Measurements from ENCODE around the gene AFAP1L2. TPM values are rescaled to one million over a fixed set of nuclear protein-coding genes. Genes with fewer than 3 reads are reported as not detected.
"Not testable (repeated sequence)": the region's sequence is repeated elsewhere in the genome, so short reads cannot be mapped to it uniquely, and the experiment has no call there.

AFAP1L2 gene
- total RNA-seq, 2 donors from 2014 or later, result 16.1 to 34.1 TPM

DNA sequence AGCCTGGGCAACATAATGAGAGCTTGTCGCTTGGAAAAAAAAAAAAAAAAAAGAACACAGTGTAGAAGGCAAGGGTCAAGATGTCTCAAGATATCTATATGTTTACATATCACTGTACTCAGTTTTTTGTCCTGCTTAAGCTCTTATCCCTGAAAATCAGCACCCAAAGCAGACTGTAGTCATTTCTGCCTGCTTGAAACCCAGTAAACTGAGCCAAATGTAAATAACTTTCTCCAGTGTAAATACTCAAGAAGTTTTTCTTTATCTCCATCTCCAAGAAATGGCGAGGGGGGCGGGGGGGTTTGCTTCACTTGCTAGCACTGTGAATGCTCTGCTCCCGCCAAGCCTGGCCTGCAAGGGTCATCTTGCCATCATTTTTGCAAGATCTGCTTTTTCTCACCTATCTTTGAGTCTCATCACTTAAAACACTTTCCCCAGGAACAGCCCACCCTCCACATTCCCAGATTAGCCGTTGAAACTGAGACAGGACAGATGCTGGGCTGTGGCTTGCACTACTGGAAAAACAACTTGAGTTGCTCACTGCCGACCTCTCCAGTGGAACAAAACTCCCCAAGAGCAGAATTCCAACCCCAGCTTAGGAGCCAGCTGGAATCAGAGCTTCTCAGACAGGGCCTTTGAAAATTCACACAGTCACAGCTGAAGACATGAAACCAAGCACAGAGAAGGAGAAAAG lies 54.6 kb downstream of the AFAP1L2 start:
- no peaks in the 10 kb centered on the region for H3K9me3 ChIP-seq
- peaks cover 7% of the 10 kb centered on the region for H3K4me1 ChIP-seq (replicated peaks)
- no peaks in the 10 kb centered on the region for H3K27me3 ChIP-seq (replicated peaks; ENCODE audit: insufficient read depth)
- intact Hi-C loops (cut with DNase I), result no loop called here
- WGBS, result 23% methylated on average over 6 of the region's 6 CpGs
- no peak for DNase-seq (ENCODE audit: low spot score)
- H3K27ac ChIP-seq, result peak overlapping the region; percentile 36 to 37
- H3K36me3 ChIP-seq, result no peaks in the 10 kb centered on the region
- peak; percentile 37 for TF ChIP-seq POLR2AphosphoS5 (IDR thresholded peaks at IDR 0.05)
- TF ChIP-seq, protein P1, sequence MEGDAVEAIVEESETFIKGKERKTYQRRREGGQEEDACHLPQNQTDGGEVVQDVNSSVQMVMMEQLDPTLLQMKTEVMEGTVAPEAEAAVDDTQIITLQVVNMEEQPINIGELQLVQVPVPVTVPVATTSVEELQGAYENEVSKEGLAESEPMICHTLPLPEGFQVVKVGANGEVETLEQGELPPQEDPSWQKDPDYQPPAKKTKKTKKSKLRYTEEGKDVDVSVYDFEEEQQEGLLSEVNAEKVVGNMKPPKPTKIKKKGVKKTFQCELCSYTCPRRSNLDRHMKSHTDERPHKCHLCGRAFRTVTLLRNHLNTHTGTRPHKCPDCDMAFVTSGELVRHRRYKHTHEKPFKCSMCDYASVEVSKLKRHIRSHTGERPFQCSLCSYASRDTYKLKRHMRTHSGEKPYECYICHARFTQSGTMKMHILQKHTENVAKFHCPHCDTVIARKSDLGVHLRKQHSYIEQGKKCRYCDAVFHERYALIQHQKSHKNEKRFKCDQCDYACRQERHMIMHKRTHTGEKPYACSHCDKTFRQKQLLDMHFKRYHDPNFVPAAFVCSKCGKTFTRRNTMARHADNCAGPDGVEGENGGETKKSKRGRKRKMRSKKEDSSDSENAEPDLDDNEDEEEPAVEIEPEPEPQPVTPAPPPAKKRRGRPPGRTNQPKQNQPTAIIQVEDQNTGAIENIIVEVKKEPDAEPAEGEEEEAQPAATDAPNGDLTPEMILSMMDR (IDR thresholded peaks at IDR 0.05), result no peak
- TF ChIP-seq POLR2A (IDR thresholded peaks at IDR 0.05), result no peak
- no peak overlapping the region for H3K4me3 ChIP-seq

DNA sequence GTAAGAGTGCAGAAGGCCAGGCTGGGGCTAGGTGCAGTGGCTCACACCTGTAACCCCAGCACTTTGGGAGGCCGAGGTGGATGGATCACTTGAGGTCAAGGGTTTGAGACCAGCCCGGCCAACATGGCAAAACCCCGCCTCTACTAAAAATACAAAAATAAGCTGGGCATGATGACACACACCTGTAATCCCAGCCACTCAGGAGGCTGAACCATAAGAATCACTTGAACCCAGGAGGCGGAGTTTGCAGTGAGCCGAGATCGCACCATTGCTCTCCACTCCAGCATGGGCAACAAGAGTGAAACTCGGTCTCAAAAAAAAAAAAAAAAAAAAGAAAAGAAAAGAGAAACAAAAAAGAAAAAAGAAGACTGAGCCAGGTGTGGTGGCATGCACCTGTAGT lies 55.2 kb downstream of the AFAP1L2 start:
- intact Hi-C loops (cut with DNase I); H3K27ac ChIP-seq; H3K4me1 ChIP-seq (replicated peaks); H3K27me3 ChIP-seq (replicated peaks; ENCODE audit: insufficient read depth); DNase-seq (ENCODE audit: low spot score); H3K36me3 ChIP-seq; H3K9me3 ChIP-seq; H3K4me3 ChIP-seq: not testable (repeated sequence)
- WGBS, result 92% methylated on average over 7 of the region's 7 CpGs

DNA sequence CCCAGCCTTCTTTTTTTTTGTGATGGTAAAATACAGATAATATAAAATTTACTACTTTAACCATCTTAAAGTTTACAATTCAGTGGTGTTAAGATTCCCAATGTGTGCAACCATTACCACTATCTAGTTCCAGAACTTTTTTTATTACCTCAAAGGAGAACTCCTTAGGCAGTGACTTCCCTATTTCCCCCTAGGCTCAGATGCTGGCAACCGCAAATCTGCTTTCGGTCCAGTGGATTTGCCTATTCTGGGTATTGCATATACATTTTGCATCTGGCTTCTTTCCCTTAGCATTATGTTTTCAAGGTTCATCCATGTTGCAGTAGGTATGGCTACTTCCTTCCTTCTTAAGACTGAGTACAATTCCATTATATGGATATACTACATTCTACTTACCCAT lies 56.5 kb downstream of the AFAP1L2 start:
- no peak overlapping the region for H3K4me3 ChIP-seq
- no peak for DNase-seq (ENCODE audit: low spot score)
- no peak overlapping the region for H3K27ac ChIP-seq
- no peaks in the 10 kb centered on the region for H3K9me3 ChIP-seq
- TF ChIP-seq, protein P1 (IDR thresholded peaks at IDR 0.05), result no peak
- no peak for TF ChIP-seq POLR2A (IDR thresholded peaks at IDR 0.05)
- TF ChIP-seq POLR2AphosphoS5 (IDR thresholded peaks at IDR 0.05), result no peak
- intact Hi-C loops (cut with DNase I), result no loop called here
- no peaks in the 10 kb centered on the region for H3K27me3 ChIP-seq (replicated peaks; ENCODE audit: insufficient read depth)
- WGBS, result 91% methylated on average over 2 of the region's 2 CpGs
- no peaks in the 10 kb centered on the region for H3K36me3 ChIP-seq
- H3K4me1 ChIP-seq (replicated peaks), result peaks cover 10% of the 10 kb centered on the region

DNA sequence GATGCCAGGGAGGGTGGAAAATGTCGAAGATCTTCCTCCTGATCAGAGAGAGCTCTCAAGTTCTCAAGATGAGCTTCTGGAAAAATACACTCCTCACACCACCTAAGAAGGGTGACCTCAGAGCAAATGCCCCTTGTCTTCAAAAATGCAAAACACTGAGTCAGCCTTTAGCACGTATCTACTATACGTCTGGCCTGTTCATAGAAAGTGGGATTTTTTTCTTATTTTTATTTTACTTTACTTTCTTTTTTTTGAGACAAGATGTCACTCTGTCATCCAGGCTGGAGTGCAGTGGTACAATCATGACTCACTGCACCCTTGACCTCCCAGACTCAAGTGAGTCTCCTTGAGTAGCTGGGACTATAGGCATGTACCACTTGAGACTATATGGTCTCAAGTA lies 57.1 kb downstream of the AFAP1L2 start:
- DNase-seq (ENCODE audit: low spot score), result no peak
- intact Hi-C loops (cut with DNase I), result no loop called here
- TF ChIP-seq, protein P1 (IDR thresholded peaks at IDR 0.05), result no peak
- TF ChIP-seq POLR2AphosphoS5 (IDR thresholded peaks at IDR 0.05) (no peak), POLR2A (IDR thresholded peaks at IDR 0.05) (no peak)
- Histone ChIP-seq H3K9me3 (no peaks in the 10 kb centered on the region), H3K4me3 (no peak overlapping the region), H3K36me3 (no peaks in the 10 kb centered on the region), H3K27ac (no peak overlapping the region), H3K27me3 (replicated peaks; ENCODE audit: insufficient read depth) (no peaks in the 10 kb centered on the region), H3K4me1 (replicated peaks) (peaks cover 10% of the 10 kb centered on the region)
- WGBS, result 84% methylated on average over 3 of the region's 3 CpGs

DNA sequence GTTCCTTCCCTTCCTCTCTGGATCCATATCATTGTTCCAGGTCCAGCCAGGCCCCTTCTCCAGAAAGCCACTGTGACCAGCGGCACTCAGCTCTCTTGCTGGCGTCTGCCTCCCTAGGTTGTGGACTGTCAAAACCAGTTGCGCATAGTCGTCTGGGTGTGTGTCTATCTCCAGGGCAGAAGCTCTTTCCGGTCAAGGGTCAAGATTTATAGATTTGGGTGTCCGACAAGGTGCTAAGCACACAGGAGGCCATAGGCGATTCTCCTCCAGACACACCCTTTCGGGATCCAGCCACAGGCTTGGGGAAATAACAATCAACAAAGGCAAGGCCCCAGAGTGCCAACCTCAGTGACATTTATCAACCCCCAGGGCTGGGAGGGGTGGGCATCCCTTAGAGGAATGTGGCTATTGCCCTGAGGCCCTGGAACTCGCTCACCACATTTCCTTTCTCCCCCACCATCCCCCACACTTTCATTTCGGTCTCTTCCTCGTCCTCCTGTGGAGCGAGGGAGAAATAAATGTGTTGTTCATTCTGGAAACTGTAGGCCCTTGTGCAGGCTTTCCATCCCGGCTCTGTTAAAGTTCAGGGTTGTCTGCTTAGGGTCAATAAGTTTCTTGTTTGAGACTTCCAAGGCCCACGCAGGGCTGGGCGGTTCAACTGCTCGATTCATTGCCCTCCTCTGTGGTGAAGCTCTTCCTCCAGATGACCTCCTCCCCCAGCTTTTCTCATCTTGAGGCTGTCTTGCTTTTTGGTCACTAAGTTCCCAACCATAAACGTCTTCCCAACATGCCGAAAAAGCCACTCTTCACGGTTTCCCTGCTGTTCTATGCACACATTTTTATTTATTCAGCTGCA lies 57.9 kb downstream of the AFAP1L2 start:
- no peaks in the 10 kb centered on the region for H3K9me3 ChIP-seq
- no peak for TF ChIP-seq POLR2A (IDR thresholded peaks at IDR 0.05)
- TF ChIP-seq POLR2AphosphoS5 (IDR thresholded peaks at IDR 0.05), result no peak
- TF ChIP-seq, protein P1 (IDR thresholded peaks at IDR 0.05), result no peak
- no peak for DNase-seq (ENCODE audit: low spot score)
- intact Hi-C loops (cut with DNase I), result no loop called here
- H3K27ac ChIP-seq, result no peak overlapping the region
- 76% methylated on average over 19 of the region's 19 CpGs for WGBS
- H3K36me3 ChIP-seq, result no peaks in the 10 kb centered on the region
- no peaks in the 10 kb centered on the region for H3K27me3 ChIP-seq (replicated peaks; ENCODE audit: insufficient read depth)
- no peak overlapping the region for H3K4me3 ChIP-seq
- H3K4me1 ChIP-seq (replicated peaks), result peaks cover 10% of the 10 kb centered on the region

All from prostate gland (tissue), 2 donors.